ENCODE data around the gene MROH8.

GRCh38 chr20:37190354-37191112 lies 11.2 kb upstream of the MROH8 start:
- TF ChIP-seq, protein P1, sequence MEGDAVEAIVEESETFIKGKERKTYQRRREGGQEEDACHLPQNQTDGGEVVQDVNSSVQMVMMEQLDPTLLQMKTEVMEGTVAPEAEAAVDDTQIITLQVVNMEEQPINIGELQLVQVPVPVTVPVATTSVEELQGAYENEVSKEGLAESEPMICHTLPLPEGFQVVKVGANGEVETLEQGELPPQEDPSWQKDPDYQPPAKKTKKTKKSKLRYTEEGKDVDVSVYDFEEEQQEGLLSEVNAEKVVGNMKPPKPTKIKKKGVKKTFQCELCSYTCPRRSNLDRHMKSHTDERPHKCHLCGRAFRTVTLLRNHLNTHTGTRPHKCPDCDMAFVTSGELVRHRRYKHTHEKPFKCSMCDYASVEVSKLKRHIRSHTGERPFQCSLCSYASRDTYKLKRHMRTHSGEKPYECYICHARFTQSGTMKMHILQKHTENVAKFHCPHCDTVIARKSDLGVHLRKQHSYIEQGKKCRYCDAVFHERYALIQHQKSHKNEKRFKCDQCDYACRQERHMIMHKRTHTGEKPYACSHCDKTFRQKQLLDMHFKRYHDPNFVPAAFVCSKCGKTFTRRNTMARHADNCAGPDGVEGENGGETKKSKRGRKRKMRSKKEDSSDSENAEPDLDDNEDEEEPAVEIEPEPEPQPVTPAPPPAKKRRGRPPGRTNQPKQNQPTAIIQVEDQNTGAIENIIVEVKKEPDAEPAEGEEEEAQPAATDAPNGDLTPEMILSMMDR (IDR thresholded peaks at IDR 0.05) = no peak
- TF ChIP-seq TCF7L2 (IDR thresholded peaks at IDR 0.05; ENCODE audit: low read depth, low read length) = no peak
- no peak for TF ChIP-seq POLR2AphosphoS5 (IDR thresholded peaks at IDR 0.05; ENCODE audit: low read depth, low read length)
- no peak for TF ChIP-seq SIN3A (IDR thresholded peaks at IDR 0.05; ENCODE audit: borderline replicate concordance, insufficient read depth, low read depth, low read length)

Measured in Panc1 (cell line).